H9 (cell line): ENCODE results near the gene RNF212. TPM values are rescaled to one million over a fixed set of nuclear protein-coding genes. Genes with fewer than 3 reads are reported as not detected.

Source experiments
- DNase-seq: peaks from one replicate; pipeline ENCODE4 v3.0.0-alpha.2; 2017
- H2AFZ ChIP-seq: one replicate; pipeline ENCODE4 v1.6.1; 2013; ENCODE audit warnings: mild to moderate bottlenecking, low read length, control low read depth, moderate library complexity
- H2AK5ac ChIP-seq: 2 replicates; pipeline ENCODE4 v1.6.1; 2013; ENCODE audit warnings: low read length, control low read depth, mixed read lengths; ENCODE audit not compliant: insufficient read length
- H2BK120ac ChIP-seq: one replicate; pipeline ENCODE4 v1.6.1; 2013; ENCODE audit warnings: low read depth, mild to moderate bottlenecking, low read length, control low read depth, inconsistent platforms; ENCODE audit not compliant: poor library complexity, severe bottlenecking
- H2BK12ac ChIP-seq: 2 replicates; pipeline ENCODE4 v1.6.1; 2013; ENCODE audit warnings: low read length, control low read depth, mixed read lengths, low read depth; ENCODE audit not compliant: insufficient read length
- H2BK15ac ChIP-seq: 2 replicates; pipeline ENCODE4 v1.6.1; 2013; ENCODE audit warnings: low read depth, low read length, control low read depth
- H2BK20ac ChIP-seq: one replicate; pipeline ENCODE4 v1.6.1; 2013; ENCODE audit warnings: low read depth, mild to moderate bottlenecking, low read length, control low read depth, inconsistent platforms; ENCODE audit not compliant: poor library complexity, severe bottlenecking
- H2BK5ac ChIP-seq: 2 replicates; pipeline ENCODE4 v1.6.1; 2013; ENCODE audit warnings: low read length, control low read depth, mixed read lengths; ENCODE audit not compliant: insufficient read length
- H3K14ac ChIP-seq: 2 replicates; pipeline ENCODE4 v1.6.1; 2013; ENCODE audit warnings: low read length, control low read depth; ENCODE audit not compliant: insufficient read depth
- H3K18ac ChIP-seq: 2 replicates; pipeline ENCODE4 v1.6.1; 2013; ENCODE audit warnings: low read depth, mild to moderate bottlenecking, mixed read lengths, low read length, control low read depth; ENCODE audit not compliant: insufficient read length
- H3K23ac ChIP-seq: 2 replicates; pipeline ENCODE4 v1.6.1; 2013; ENCODE audit warnings: low read length, control low read depth, mixed read lengths, low read depth; ENCODE audit not compliant: insufficient read length
- H3K23me2 ChIP-seq: 2 replicates; pipeline ENCODE4 v1.6.1; 2013; ENCODE audit warnings: low read depth, mild to moderate bottlenecking, mixed read lengths, low read length, control low read depth; ENCODE audit not compliant: insufficient read length, poor library complexity, severe bottlenecking
- H3K27ac ChIP-seq: 2 replicates; pipeline ENCODE4 v1.5.1; 2013; ENCODE audit warnings: low read length, control low read depth, mixed read lengths, low read depth; ENCODE audit not compliant: insufficient read length
- H3K27me3 ChIP-seq: 2 replicates; pipeline ENCODE4 v1.6.1; 2013; ENCODE audit warnings: low read length, control low read depth, inconsistent platforms; ENCODE audit not compliant: insufficient read depth
- H3K4ac ChIP-seq: 2 replicates; pipeline ENCODE4 v1.6.1; 2013; ENCODE audit warnings: low read depth, mild to moderate bottlenecking, control low read depth, inconsistent platforms, low read length, moderate library complexity
- H3K4me1 ChIP-seq: 2 replicates; pipeline ENCODE4 v1.6.1; 2013; ENCODE audit warnings: low read length, control low read depth, inconsistent platforms; ENCODE audit not compliant: insufficient read depth
- H3K4me2 ChIP-seq: 2 replicates; pipeline ENCODE4 v1.6.1; 2013; ENCODE audit warnings: low read length, control low read depth, mixed read lengths; ENCODE audit not compliant: insufficient read length, insufficient read depth
- H3K56ac ChIP-seq: 2 replicates; pipeline ENCODE4 v1.6.1; 2013; ENCODE audit warnings: low read depth, mild to moderate bottlenecking, mixed read lengths, low read length, control low read depth; ENCODE audit not compliant: insufficient read length
- H3K79me1 ChIP-seq: 2 replicates; pipeline ENCODE4 v1.6.1; 2013; ENCODE audit warnings: low read depth, mild to moderate bottlenecking, moderate library complexity, low read length, control low read depth, inconsistent platforms; ENCODE audit not compliant: insufficient read depth, poor library complexity, severe bottlenecking
- H3K79me2 ChIP-seq: 2 replicates; pipeline ENCODE4 v1.6.1; 2013; ENCODE audit warnings: low read length, control low read depth, inconsistent platforms; ENCODE audit not compliant: insufficient read depth
- H3K9ac ChIP-seq: 2 replicates; pipeline ENCODE4 v1.6.1; 2013; ENCODE audit warnings: low read length, control low read depth, mixed read lengths; ENCODE audit not compliant: insufficient read length; ENCODE audit errors: extremely low read depth
- H3K9me3 ChIP-seq: one replicate; pipeline ENCODE4 v1.6.1; 2013; ENCODE audit warnings: low read depth, low read length, inconsistent platforms; ENCODE audit not compliant: control insufficient read depth
- H3T11ph ChIP-seq: one replicate; pipeline ENCODE4 v1.6.1; 2013; ENCODE audit warnings: mild to moderate bottlenecking, low read length, control low read depth, inconsistent platforms
- H4K20me1 ChIP-seq: one replicate; pipeline ENCODE4 v1.6.1; 2013; ENCODE audit not compliant: control insufficient read depth, insufficient read length, insufficient read depth
- H4K5ac ChIP-seq: 2 replicates; pipeline ENCODE4 v1.6.1; 2013; ENCODE audit warnings: low read depth, mild to moderate bottlenecking, mixed read lengths, low read length, control low read depth; ENCODE audit not compliant: insufficient read length
- H4K8ac ChIP-seq: replicated peaks from 2 replicates; pipeline ENCODE4 v1.6.1; 2013; ENCODE audit warnings: low read length, control low read depth, mixed read lengths, low read depth; ENCODE audit not compliant: insufficient read length
- H4K91ac ChIP-seq: 2 replicates; pipeline ENCODE4 v1.6.1; 2013; ENCODE audit warnings: low read depth, mild to moderate bottlenecking, moderate library complexity, mixed read lengths, low read length, control low read depth; ENCODE audit not compliant: insufficient read length
- H3K27ac Mint-ChIP-seq, 3 experiments: 2 replicates in 2 of 3; 3 replicates in 1 of 3; pipeline ENCODE4 v1.8.0; 2020 to 2021; ENCODE audit warnings: mixed read lengths in 3 of 3, mild to moderate bottlenecking in 1 of 3, moderate library complexity in 1 of 3
- H3K27me3 Mint-ChIP-seq: 2 replicates; pipeline ENCODE4 v1.8.0; 2021; ENCODE audit warnings: low read depth, mild to moderate bottlenecking, moderate library complexity, mixed read lengths
- H3K36me3 Mint-ChIP-seq, 3 experiments: 2 replicates in 2 of 3; 3 replicates in 1 of 3; pipeline ENCODE4 v1.8.0; 2020 to 2021; ENCODE audit warnings: low read depth in 3 of 3, mixed read lengths in 3 of 3; ENCODE audit not compliant: insufficient read depth in 1 of 3
- H3K4me1 Mint-ChIP-seq, 2 experiments: 2 replicates each; pipeline ENCODE4 v1.8.0; 2020; ENCODE audit warnings: mixed read lengths in 2 of 2
- H3K4me3 Mint-ChIP-seq, 2 experiments: 2 replicates in 1 of 2; 3 replicates in 1 of 2; pipeline ENCODE4 v1.8.0; 2020 to 2021; ENCODE audit warnings: mild to moderate bottlenecking in 2 of 2, mixed read lengths in 2 of 2, moderate library complexity in 1 of 2
- H3K9me3 Mint-ChIP-seq, 2 experiments: 2 replicates in 1 of 2; 3 replicates in 1 of 2; pipeline ENCODE4 v1.8.0; 2020; ENCODE audit warnings: mild to moderate bottlenecking in 2 of 2, mixed read lengths in 2 of 2, moderate library complexity in 1 of 2
- CTCF ChIP-seq: fragments of 200-600 bp; sonication (generic); conservative IDR thresholded peaks from 3 replicates; pipeline ENCODE4 v1.8.0; 2021; ENCODE audit warnings: antibody characterized with exemption, mild to moderate bottlenecking
- WGBS: extraction: QIAGEN DNeasy Blood & Tissue Kit; methylation state at CpG from one replicate; pipeline ENCODE4 v1.1.7; 2013; ENCODE audit warnings: missing lambda C conversion rate, low lambda C conversion rate, mixed read lengths; ENCODE audit not compliant: insufficient read length; ENCODE audit errors: extremely low coverage; 5-methylcytosine and 5-hydroxymethylcytosine counted together
- total RNA-seq: library from RNA; stranded (reverse); gene quantifications from 2 replicates; pipeline ENCODE4 v1.2.1, GENCODE V29; 2021

Gene RNF212
- total RNA-seq, 1 experiment from 2014 or later: 3.0 TPM

- Mint-ChIP-seq H3K27me3 (peaks cover 44% of the 10 kb centered on the region), H3K9me3 (peaks cover 3 to 23% of the 10 kb centered on the region in 2 experiments; a peak in 2 of 5 replicates), H3K4me3 (no peak overlapping the region), H3K4me1 (no peaks in the 10 kb centered on the region), H3K36me3 (no peaks in the 10 kb centered on the region), H3K27ac (no peak overlapping the region)
- no peak overlapping the region for H2BK12ac ChIP-seq
- H4K8ac ChIP-seq: no peak overlapping the region
- H2AFZ ChIP-seq: no peak overlapping the region
- H2BK5ac ChIP-seq: no peak overlapping the region
- H3K4ac ChIP-seq: no peak overlapping the region
- no peaks in the 10 kb centered on the region for H4K20me1 ChIP-seq
- H3K9me3 ChIP-seq: no peaks in the 10 kb centered on the region
- H3K56ac ChIP-seq: no peak overlapping the region
- H2BK20ac ChIP-seq: no peak overlapping the region
- no peaks in the 10 kb centered on the region for H3K79me1 ChIP-seq
- no peaks in the 10 kb centered on the region for H3K23me2 ChIP-seq
- no peak for DNase-seq
- H4K5ac ChIP-seq: no peak overlapping the region
- H2BK15ac ChIP-seq: no peak overlapping the region
- no peak overlapping the region for H2AK5ac ChIP-seq
- H4K91ac ChIP-seq: no peak overlapping the region
- H3K27me3 ChIP-seq: no peaks in the 10 kb centered on the region
- no CpG with 5 or more reads among the region's 8 CpGs for WGBS
- H3K14ac ChIP-seq: no peak overlapping the region
- H3K4me2 ChIP-seq: no peak overlapping the region
- no peak overlapping the region for H3T11ph ChIP-seq
- no peak overlapping the region for H3K9ac ChIP-seq
- no peak overlapping the region for H3K18ac ChIP-seq
- no peak overlapping the region for H3K23ac ChIP-seq
- no peak for TF ChIP-seq CTCF
- H3K79me2 ChIP-seq: no peaks in the 10 kb centered on the region
- H3K4me1 ChIP-seq: no peaks in the 10 kb centered on the region
- no peak overlapping the region for H3K27ac ChIP-seq
- no peak overlapping the region for H2BK120ac ChIP-seq
Measured at GRCh38 chr4:1137063-1137776, 23.9 kb upstream of the RNF212 start.
